Kasumi-1 (cell line): ENCODE measurements around the gene KMT2D.
A peak's percentile ranks its signal among the peaks of the same experiment; 100 is the strongest.

ENCODE experiments used
- DNase-seq, 2 experiments: peaks; one replicate each; lab custom pipeline; 2025; lab: John Stamatoyannopoulos, UW

The KMT2D gene

DNA sequence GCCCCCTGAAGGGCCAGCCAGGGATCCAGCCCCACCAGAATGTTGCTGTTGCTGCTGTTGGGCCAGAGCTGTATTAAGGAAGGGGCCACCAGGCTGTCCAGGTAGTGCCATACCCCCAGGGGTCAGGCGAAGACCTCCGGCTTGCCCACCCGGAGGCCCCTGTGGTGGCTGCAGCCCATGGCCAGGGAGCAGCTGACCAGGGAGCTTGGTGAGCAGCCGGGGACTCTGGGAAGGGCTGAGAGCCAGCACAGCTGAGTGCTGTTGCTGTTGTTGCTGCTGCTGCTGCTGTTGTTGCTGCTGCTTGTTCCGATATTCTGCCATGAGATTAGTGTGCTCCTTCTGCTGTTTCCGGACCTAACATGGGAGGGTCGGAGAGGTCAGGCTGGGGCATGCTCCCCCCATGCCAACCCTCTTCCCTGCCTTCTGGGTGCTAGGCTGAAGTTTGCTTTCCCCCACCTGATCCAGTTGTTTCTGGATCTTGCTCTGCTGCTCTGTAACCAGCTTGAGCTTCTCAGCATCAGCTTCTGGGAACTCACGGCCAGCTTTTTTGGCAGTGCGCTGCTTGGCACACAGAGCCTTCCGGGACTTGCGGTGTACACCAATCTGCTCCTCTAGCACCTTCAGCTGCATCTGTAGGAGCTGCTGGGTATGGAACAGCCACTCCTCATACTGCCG lies 26.8 kb downstream of the KMT2D start:
- DNase-seq, result no peak

DNA sequence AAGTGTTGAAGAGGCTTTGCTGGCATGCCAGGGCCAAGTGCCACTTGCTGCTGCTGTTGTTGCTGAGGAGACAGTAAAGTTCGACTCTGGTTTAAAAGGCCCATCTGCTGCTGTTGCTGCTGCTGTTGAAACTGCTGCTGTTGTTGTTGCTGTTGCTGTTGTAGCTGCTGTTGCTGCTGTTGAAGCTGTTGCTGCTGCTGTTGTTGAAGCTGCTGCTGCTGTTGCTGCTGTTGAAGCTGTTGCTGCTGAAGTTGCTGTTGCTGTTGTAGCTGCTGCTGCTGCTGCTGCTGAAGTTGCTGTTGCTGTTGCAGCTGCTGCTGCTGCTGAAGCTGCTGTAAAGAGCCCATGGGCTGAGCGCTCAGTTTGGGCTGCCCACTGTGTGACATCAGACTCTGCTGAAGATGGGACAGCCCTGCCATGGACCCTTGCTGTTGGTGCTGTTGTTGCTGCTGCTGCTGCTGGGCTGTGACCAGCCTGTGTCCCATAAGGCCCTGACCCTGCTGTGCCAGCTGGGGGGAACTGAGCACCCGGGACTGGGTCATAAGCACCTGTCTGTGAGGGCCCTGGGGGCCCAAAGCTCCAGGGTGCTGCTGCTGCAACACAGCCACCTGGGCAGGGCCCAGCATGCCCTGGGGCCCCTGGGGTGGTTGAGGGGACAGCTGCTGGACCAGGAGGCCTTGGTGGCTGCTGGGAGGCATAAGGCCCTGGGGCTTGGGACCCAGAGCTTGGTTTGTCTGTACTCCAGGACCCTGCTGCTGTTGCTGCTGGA lies 27.7 kb downstream of the KMT2D start:
- no peak for DNase-seq

DNA sequence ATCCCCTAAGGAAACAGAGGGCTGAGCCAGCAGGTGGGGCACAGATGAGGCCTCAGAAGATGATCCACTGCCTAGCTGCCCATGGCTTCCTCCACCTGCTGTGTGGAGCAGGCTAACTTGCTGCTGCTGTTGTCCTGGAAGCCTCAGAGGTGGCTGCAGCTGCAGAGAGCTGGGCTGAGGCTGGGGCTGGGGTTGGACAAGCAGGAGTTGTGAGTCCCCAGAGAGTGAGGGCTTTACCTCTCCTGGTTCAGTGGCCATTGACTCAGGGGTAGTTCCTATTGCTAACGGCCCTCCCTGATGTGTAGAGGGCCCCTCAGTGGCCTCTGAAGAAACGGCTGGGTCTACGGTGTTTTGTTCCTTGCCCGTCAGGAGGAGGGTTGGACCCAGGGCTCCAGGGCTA lies 28.3 kb downstream of the KMT2D start:
- no peak for DNase-seq

DNA sequence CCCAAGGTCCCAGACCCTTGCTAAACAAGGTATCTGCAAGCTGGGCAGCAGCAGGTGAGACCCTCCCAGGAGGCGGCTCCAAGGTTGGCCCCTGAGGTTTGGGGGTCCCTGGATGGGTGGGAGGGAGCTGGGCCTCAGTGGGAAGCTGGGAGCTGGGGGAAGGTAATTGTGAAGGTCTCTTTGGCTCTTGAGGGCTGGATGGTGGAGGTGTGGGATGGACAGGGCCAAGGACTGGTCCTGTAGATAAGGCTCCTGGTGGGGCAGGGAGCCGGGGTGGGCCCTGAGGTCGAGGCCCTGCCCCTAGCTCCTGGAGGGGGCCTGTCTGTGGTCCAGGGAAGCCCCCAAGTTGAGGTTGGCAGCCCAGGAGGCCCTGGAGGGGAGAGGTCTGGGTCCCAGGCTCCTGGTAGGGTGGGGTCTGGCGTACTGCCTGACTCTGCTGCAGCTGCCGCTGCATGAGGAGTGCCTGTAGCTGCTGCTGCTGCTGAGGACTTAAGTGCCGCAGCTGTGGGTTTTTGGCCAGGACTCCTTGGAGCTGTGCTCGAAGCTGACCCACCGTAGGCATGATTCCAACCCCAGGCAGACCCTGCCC lies 28.9 kb downstream of the KMT2D start:
- DNase-seq, result no peak

DNA sequence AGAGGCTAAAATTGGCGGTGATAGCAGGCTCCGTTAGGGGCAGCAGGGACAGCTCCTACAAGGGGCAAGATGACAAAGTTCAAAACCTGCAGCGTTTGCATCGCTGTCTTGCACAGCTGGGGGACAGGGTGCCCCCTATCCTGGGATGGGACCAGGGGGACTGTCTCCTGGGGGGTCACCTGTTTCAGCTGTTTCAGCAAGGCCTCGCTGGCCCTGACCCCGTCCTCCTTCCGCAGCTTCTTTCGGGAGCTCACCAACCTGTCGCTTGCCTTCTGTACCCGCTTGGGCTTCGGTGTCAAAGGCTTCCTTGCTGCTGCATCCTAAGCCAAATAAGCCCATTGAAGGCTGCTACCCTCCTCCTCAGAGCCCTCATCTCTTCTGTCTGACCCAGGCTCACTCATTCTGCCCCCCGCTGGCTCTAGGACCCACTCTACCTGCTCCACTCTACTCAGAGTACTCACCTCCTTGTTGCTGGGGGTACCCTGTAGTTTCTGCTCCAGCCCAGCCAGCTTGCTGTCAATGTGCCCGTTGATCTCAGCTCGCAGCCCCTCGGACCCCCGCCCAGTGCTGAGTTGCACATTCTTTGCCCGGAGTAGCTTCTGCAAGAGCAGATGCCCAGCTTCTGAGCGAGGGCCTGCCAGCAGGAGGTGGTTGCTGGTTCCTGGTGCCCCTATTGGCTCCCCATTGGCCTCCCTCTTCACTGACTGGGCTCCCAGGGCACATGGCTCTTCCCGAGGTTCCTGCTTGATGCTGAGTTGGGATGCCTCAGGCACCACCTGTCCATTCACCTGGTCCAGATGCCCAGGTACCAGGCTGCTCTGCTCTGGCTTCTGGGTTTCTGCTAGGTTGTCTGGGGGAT lies 29.7 kb downstream of the KMT2D start:
- no peak for DNase-seq

DNA sequence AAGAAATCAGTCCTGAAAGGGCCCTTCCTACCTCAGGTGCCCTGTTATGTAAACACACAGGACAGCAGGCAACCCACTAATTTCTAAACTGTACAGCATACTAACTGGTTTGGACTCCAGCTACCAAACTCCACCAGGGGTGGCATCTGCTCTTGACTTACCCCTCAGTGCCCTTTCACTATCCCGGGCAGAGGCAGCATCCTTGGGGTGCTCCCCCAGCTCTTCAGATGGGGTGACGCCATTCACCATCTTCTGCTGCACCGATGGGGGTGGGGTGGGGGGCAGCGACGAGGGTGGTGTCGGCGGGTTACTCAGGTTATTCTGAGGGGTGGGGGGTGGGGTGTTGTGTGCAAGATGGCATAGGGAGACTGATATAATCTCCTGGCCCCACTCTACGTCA lies 30.5 kb downstream of the KMT2D start:
- no peak for DNase-seq

DNA sequence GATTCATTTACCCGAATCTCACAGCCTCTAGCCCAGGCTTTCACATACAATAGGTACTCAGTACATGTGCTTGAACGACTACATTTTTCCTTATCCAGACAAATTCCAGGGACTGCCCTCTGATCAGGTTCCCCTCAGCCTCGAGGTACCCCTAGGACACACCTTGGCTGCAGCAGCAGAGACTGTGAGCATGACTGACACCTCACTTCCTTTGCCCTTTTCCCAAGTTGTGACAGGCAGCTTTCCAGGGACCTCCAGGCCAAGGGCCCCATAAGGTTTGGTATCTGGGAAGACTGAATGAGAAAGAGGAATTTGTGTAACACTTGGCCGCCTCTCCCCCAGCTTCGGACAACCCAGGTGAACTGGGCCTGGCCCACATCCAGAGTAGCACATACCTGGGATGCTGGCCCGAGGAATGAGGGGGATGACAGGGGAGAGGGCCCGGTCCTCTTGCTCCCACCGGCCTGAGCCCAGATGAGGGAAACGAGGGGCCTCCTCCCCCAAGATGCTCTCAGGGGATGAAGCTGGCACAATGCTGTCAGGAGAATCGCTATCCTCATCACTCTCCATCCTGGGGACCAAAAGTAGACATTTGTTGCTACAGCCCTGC lies 31.8 kb downstream of the KMT2D start:
- DNase-seq, result no peak

DNA sequence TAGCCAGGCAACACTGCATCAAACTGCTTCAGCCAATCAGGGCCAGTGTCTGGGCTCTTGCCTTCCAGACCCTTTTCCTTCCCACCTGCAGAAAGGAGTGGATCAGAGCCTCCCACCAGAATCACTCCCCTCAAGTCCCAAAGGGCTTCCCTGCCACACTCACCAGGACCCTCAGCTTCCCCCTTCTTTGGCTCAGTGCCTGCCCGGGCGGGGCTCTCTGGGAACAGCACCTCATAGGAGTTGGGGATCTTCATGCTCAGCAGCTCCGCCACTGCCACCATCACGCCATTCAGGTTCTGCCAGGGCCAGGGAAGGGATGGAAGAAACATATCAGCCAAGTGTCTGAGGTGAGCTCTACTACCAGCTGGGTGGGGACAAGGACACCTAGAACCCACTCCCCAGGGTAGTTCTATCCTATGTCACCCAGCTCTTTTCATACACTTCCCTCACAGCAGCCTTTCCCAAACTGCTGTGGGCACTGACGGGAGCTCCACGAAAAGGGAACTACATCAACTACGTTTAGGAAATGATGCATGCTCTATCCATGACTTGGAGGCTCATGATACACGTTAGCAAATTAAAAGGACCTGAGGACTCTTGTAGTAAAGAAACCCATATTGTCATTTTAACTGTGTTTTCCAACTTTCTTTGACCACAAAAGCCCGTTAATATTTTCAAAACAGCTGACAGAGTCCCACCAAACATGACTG lies 32.6 kb downstream of the KMT2D start:
- no peak for DNase-seq

DNA sequence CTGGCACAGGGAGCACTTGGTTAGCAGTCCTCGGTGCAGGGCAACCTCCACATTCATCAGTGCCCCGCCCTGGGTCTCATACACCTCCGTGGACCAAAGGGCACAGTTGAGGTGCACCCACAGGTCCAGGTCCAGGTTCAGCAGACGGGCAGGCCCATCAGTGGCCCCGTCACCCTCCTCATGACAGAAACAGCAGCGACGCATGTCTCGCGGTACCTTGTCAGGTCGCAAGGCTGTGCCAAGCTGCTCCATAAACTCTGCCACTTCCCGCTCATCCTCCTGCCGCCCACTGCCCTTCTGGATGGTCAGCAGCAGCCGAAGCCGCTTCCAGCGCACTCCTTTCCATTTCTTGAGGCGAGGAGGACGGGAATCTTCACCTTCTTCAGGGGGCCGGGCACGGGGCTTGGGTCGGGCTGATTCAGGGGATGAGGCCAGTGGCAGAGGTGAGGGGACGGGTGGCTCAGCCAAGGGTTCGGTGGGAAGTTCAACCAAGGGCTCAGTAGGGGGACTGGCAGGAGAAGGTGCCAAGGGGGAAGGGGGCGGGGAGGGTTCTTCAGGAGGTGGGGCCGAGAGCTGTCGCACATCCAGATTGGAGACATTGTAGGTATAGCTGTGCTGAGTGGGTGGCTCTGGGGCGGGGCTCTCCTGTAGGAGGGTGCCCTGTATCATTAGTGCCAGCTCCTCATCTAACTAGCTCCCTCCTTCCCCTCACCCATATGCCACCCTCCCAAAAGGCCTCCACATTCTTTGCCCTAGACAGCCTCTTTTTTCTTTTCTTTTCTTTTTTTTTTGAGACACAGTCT lies 33.7 kb downstream of the KMT2D start:
- DNase-seq, result no peak

DNA sequence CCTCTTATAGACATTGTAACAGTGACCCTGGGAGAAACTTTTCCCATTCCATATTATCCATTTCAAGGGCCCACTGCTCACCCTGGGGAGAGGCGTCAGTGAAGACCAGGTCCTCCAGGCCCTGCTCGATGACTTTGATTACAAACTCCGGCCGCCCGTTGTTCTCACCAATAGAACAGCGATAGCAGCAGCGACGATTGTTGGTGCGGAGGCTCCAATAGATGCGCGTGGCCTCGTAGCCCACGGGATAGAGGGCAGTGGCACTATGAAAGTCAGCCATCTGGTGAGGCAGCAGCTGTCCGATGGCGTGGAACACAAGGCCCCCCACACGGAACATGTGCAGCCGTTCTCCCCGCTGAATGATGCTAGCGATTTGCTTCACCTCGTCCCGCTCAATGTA lies 34.5 kb downstream of the KMT2D start:
- no peak for DNase-seq

DNA sequence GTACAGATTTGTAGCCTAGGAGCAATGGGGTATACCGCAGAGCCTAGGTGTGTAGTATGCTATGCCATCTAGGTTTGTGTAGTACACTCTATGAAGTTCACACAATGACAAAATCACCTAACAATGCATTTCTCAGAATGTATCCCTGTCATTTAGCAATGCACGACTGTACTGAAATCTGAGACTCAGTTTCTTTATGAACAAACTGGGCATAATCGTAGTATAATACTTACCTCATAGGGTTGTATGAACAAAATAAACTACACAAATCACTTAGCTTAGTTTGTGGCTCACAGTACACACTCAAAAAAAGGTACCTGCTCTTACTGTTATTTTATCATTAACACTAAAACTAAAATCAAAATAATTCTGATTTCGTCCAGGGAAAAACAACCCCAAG lies 35.1 kb downstream of the KMT2D start:
- no peak for DNase-seq

DNA sequence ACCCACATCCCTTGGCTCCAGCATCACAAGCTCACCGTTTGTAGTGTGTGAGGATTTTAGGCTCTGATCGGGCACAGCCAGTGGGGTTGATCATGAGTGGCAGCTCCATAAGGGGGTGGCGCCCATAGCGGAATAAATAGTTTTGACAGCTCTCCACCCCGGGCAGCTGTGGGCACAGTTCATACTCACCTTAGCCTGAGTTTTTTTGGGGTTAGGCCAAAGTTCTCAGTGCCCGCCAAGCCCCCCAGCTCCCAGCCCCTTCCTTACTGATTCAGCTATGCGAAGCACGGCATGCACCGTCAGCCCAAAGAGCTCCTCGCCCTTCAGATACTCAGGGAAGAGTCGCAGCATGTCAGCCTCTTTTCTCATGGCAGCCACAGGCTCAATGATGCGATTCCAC lies 36.1 kb downstream of the KMT2D start:
- DNase-seq, result no peak

DNA sequence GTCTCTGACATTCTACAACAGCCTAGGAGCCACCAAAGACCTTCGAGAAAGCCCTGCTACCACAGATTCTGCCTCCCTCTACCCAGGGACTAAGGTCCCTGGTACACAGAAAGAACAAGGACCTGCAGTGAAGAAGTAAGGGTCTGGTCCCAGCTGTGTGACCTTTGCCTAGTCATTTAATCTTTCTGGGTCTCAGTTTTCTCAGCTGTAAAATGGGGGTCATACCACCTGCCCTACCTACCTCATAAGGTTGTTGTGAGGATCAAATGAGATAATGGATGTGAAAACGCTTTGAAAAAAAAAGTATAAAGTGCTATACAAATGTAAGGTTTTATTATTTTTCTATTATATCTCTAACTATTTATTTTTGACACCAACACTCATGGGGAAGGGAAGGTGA lies 36.8 kb downstream of the KMT2D start:
- DNase-seq, result no peak

DNA sequence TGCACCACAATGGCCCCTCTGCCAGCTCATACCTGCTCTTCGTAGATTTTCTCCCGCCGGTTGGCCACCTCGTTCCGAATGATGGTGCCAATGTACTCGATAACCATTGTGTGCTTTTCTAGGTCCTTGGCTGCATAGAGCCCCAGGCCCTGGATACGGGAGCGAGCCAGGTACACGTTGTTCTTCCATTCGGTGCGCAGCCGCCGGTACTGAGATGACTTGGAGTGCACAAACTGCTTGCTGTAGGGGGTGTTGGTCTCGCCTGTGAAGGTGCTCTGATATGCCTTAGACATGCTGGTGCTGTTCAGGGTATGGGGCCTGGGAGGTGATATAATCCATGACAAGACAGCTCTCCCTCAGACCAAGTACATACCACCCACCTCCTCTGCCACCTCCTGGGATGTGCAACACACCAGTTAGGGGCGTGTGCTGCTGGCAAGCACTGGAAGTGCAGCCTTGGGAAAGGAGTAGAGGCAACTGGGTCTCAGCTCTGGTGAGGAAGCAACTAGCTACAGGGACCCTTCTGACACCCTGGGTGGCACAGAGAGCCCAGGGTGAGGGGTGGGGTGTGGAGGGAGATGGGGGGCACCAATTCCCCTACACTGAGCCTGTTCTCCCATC lies 37.9 kb downstream of the KMT2D start:
- no peak for DNase-seq

DNA sequence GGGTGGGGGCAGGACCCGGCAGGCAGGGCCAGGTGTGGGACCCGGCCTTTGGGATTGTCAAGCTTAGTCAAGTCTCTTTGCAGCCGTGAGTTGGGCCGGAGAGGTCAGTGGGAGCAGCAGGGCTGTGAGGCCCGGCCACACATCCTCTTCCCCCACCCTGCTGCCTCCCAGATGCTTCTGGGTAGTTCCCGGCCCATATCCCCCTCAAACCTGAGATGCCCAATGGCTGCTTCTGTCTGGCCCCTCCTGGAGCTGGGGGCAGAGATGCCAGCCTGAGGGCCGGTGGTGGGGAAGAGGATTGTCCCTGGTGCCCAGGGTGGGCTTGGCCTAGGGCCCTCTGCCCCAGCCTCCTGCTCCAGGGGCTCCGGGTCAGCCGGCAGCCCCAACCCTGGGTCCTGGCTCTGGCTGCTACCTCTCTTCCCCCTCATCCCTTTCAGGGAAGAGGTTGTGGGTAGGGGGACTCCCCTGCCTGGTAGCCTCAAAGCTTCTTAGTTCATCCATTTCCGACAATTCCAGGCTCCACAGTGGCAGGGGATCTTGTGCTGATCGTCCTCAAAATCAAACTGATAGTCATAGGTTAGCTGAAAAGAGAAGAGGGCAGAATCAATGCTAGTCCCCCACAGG lies 39.2 kb downstream of the KMT2D start:
- no peak for DNase-seq

DNA sequence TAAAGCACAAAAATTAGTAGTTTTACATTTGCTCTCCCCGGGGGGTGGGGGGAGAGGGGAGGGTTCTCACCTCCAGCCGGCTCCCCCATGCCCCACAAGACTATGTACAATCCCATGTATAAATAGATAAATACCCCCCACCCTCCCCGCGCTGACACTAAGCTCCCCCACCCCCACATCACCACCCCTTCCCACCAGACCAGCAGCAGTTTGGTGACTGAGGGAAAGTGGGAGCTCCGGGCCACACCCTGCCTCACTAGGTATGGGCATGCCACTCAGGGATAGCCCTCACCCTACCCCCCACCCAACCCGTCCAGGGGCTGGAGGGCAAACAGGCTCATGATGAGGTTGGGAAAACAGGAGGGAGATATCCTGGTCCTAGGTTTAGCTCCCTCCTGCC lies 40.2 kb downstream of the KMT2D start:
- no peak for DNase-seq

DNA sequence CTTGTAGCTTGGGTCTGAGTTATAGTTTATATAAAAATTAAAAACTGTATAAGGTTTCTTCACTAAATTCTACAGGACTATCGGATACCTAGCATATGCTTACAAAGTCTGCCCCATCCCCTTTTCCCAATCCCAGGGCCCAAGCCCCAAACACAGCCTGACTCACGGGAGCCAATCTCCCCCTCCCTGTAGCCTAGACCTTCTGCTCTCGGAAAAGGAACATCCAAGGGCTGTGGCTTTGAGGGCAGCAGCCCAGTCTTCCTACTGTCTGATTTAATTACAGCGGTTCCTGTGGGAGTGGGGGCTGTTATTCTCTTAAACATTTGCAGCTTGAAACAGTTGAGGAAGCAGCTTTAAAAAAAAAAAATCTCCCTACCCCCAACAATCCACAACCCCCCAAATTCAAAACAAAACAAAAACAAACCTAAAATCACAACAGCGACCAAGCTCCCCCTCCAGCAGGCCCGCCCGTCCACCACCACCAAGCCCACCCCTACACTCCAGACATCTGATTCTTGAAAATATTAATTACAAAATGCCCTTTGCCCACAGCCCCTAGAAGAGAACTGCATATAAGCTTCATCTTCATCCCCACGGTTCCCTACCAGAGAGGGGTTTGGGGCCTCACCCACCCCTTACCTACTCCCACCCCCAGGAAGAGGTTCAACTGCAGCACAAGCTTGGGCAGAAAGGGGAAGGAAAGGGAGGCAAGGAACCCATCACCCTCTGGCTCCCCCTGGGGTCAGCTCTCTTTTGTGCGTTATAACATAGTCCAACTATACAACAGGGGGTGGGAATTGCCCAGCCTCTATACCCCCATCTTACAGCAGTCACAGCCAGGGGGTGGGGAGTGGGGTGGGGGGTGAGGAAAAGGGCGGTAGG lies 40.9 kb downstream of the KMT2D start:
- peak; percentile 89 for DNase-seq

DNA sequence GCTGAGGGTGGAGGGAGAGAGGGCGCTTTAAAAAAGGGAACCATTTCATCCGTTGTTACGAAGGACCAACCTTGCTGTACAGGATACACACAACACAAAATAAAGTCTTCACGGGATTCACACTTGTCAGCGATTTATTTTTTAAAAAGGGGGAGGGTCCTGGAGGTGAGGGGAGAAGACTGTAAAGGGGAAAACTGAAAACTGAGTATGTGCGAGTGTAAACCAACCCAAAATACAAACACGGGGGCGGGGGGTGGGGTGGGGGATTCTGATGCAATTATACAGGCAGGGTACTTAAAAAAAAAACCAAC lies 41.5 kb downstream of the KMT2D start:
- DNase-seq, result peak in 1 of 2 experiments; percentile 76
